ENCODE measurements around the gene ZC3H10.
"Not testable (repeated sequence)": the region's sequence is repeated elsewhere in the genome, so short reads cannot be mapped to it uniquely, and the experiment has no call there.

ZC3H10 gene, protein sequence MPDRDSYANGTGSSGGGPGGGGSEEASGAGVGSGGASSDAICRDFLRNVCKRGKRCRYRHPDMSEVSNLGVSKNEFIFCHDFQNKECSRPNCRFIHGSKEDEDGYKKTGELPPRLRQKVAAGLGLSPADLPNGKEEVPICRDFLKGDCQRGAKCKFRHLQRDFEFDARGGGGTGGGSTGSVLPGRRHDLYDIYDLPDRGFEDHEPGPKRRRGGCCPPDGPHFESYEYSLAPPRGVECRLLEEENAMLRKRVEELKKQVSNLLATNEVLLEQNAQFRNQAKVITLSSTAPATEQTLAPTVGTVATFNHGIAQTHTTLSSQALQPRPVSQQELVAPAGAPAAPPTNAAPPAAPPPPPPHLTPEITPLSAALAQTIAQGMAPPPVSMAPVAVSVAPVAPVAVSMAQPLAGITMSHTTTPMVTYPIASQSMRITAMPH

DNA sequence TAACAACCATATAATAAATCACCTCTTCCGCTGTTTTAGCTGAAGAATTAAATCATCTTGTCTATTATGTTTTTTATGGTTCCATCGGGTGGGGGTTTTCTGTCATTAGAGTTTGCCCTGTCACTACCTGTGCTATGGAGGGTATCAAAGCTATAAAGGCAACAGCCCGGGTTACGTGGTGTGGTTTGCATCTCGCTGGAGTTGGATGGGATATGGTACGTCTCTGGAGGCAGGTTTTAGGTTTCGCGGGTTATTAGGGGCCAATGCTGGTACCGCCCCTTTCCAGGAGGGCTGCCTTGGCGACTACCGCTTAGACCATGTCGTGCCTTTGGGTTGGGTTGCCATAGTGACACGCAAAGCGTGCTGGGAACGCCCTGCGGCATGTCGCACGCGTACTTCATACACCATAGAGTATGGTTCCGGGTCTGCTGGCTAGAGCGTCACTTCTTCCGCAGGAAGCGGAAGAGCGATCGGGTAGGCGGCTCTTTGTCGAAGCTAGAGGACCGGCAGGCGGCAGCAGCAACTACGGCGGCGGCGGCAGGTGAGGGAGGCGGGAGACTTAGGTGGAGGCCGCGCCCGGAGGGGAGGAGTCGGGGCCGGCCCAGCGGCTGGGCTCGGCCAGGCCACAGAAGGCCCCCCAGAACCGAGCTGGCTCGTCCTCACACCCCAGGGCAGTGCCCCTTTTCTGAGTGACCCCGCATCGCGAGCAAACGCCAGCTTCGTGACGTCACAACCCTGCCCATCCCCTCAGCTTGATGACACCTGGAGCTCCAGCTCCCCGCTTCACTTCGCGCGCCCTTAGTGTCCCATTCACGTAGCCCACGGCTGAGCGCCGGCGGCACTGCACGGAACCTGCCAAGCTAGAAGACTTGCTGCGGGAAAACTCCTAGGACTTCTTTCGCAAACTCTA, at the start of gene ZC3H10:
Gene ZC3H10 (plus strand): TSS at position 489 of the 910 bp plus-strand sequence. CDS start 2,297 bp downstream, outside the sequence.
- TF ChIP-seq, protein P1, sequence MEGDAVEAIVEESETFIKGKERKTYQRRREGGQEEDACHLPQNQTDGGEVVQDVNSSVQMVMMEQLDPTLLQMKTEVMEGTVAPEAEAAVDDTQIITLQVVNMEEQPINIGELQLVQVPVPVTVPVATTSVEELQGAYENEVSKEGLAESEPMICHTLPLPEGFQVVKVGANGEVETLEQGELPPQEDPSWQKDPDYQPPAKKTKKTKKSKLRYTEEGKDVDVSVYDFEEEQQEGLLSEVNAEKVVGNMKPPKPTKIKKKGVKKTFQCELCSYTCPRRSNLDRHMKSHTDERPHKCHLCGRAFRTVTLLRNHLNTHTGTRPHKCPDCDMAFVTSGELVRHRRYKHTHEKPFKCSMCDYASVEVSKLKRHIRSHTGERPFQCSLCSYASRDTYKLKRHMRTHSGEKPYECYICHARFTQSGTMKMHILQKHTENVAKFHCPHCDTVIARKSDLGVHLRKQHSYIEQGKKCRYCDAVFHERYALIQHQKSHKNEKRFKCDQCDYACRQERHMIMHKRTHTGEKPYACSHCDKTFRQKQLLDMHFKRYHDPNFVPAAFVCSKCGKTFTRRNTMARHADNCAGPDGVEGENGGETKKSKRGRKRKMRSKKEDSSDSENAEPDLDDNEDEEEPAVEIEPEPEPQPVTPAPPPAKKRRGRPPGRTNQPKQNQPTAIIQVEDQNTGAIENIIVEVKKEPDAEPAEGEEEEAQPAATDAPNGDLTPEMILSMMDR (conservative IDR thresholded peaks at IDR 0.05; ENCODE audit: control insufficient read depth, insufficient read depth, low read depth, low read length): peak; percentile 36
- H3K4me3 ChIP-seq (ENCODE audit: control insufficient read depth, low read depth, low read length): peak within 1 kb of the TSS; percentile 86
- peak; percentile 100 for DNase-seq (ENCODE audit: low read depth)

DNA sequence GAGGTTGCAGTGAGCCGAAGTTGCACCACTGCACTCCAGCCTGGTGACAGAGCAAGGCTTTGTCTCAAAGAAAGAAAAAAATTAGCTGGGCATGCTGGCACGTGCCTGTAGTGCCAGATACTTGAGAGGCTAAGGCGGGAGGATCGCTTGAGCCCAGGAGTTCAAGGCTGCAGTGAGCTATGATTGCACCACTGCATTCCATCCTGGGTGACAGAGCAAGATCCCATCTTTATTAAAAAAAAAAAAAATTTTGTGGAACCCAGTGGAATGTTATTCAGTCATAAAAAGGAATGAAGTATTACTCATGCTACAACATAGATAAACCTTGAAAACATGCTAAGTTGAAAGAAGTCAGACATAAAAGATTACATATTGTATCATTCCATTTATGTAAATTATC, 46.4 kb upstream of the ZC3H10 start:
- H3K4me3 ChIP-seq (ENCODE audit: control insufficient read depth, low read depth, low read length): no peak overlapping the region
- DNase-seq (ENCODE audit: low read depth): peak; percentile 28
- TF ChIP-seq, protein P1 (conservative IDR thresholded peaks at IDR 0.05; ENCODE audit: control insufficient read depth, insufficient read depth, low read depth, low read length): no peak

DNA sequence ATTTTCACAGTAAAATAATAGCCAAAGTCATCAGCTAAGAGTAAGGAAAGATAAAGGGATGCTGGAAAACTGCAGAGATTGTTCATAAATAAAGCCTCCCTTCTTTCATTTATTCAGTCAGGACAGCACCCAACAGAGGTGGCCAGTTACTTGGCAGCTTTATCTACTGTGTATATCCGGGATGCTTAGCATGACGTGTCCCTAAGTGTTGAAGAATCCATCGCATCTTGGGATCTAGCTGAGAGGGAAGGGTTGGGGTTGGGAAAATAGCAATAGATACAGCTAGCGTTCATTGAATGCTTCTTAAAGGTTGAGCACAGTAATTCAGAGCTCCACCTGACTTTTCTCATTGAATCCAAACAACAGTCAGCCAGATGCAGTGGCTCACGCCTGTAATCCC, 43.7 kb upstream of the ZC3H10 start:
- DNase-seq (ENCODE audit: low read depth): no peak
- TF ChIP-seq, protein P1 (conservative IDR thresholded peaks at IDR 0.05; ENCODE audit: control insufficient read depth, insufficient read depth, low read depth, low read length): no peak
- H3K4me3 ChIP-seq (ENCODE audit: control insufficient read depth, low read depth, low read length): no peak overlapping the region

DNA sequence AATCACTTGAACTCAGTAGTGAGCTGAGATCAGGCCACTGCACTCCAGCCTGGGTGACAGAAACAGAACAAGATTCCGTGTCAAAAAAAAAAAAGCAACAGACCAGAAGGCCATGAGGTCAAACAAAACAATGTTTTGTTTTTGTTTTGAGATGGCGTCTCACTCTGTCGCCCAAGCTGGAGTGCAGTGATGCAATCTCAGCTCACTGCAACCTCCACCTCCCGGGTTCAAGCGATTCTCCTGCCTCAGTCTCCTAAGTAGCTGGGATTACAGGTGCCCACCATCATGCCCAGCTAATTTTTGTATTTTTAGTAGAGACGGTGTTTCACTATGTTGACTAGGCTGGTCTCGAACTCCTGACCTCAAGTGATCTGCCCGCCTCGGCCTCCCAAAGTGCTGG, 40.1 kb upstream of the ZC3H10 start:
- H3K4me3 ChIP-seq (ENCODE audit: control insufficient read depth, low read depth, low read length); DNase-seq (ENCODE audit: low read depth): not testable (repeated sequence)

DNA sequence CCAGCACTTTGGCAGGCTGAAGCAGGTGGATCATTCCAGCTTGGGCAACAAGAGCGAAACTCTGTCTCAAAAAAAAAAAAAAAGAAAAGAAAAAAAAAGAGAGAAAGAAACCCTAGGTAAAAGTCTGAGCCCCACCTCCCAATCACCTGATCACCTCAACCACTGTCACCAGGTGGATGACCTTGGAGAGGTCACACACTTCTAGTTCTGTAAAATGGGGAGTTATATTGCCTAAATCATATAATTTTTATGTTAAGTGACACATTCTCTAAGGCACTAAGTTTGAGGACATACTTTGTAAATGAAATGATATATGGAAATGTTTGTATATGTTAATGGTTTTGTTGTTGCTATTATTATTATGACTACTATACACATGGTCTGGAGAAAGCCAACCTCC, 39.6 kb upstream of the ZC3H10 start:
- TF ChIP-seq, protein P1 (conservative IDR thresholded peaks at IDR 0.05; ENCODE audit: control insufficient read depth, insufficient read depth, low read depth, low read length): no peak
- no peak overlapping the region for H3K4me3 ChIP-seq (ENCODE audit: control insufficient read depth, low read depth, low read length)

DNA sequence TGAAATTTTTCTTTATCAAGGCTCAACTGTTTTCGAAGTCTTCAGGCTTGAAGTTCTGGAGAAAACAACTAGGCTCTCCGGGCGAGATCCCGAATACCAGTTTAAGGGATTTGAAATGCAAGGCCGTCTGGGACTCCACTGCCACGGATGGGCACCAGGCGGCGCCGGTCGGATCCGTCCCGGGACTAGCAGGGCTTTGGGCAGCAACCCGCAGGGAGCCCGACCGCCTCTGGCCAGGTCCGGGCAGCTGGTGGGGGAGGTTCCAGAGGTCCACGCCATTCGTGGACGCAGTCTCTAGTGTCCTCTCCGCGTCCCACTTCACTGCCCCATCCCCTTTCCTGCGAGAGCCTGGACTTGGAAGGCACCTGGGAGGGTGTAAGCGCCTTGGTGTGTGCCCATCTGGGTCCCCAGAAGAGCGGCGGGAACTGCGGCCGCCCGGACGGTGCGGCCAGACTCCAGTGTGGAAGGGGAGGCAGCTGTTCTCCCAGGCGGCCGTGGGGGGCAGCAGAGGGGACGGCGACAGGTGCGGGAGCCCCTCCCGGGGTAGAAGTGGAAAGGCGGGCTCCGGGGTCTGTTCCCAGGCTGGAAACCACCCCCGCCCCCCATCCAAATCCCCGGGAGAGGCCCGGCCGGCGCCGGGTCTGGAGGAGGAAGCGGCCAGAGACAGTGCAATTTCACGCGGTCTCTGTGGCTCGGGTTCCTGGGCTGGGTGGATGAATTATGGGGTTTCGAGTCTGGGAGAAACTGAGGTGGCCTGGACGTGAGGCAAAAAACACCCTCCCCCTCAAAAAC, 38.9 kb upstream of the ZC3H10 start:
- DNase-seq (ENCODE audit: low read depth): peak; percentile 79
- TF ChIP-seq, protein P1 (conservative IDR thresholded peaks at IDR 0.05; ENCODE audit: control insufficient read depth, insufficient read depth, low read depth, low read length): peak; percentile 74
- H3K4me3 ChIP-seq (ENCODE audit: control insufficient read depth, low read depth, low read length): peak overlapping the region; percentile 67

More for the DNA sequence above, 39.6 kb upstream of the ZC3H10 start:
- no peak for DNase-seq (ENCODE audit: low read depth)

All from fibroblast of mammary gland (primary cell).